ENCODE measurements around the gene RAB35.

DNA sequence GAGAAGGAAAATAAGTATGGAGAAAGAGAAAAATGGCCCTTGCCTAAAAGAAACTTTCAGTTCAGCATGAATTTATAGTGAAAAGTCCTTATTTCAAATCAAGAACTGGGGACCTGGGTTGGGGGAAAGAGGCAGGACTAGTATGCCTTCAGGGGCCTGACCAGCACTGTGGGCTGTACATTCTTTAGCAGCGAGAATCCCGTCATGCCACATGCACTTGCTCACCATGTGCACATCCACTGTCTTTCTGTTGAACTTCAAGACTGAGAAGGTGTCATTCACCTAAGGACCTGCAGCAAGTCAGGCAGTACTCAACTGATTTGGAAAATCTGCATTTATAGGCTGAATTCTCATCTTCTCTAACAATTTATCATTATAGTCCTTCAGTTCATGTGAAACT lies 50.2 kb downstream of the RAB35 start:
- no peak for TF ChIP-seq POLR2AphosphoS5 (IDR thresholded peaks at IDR 0.05; ENCODE audit: low read depth, low read length)
- TF ChIP-seq SIN3A (IDR thresholded peaks at IDR 0.05; ENCODE audit: borderline replicate concordance, insufficient read depth, low read length), result no peak
- TF ChIP-seq TAF1 (IDR thresholded peaks at IDR 0.05; ENCODE audit: borderline replicate concordance, insufficient read depth, low read length), result no peak

Data from PFSK-1 (cell line).